Stimulated activated CD8-positive, alpha-beta memory T cell treated with anti-CD3 and anti-CD28 coated beads, Interleukin-7, amount 100 ng/mL, for 4 hours (primary cell): ENCODE data around the gene HOXC13.

Source experiments
- DNase-seq, 2 donors: peaks; one replicate each; pipeline ENCODE4 v3.0.0-alpha.2; 2020; ENCODE audit warnings: low read depth in 2 of 2

HOXC13 gene

DNA sequence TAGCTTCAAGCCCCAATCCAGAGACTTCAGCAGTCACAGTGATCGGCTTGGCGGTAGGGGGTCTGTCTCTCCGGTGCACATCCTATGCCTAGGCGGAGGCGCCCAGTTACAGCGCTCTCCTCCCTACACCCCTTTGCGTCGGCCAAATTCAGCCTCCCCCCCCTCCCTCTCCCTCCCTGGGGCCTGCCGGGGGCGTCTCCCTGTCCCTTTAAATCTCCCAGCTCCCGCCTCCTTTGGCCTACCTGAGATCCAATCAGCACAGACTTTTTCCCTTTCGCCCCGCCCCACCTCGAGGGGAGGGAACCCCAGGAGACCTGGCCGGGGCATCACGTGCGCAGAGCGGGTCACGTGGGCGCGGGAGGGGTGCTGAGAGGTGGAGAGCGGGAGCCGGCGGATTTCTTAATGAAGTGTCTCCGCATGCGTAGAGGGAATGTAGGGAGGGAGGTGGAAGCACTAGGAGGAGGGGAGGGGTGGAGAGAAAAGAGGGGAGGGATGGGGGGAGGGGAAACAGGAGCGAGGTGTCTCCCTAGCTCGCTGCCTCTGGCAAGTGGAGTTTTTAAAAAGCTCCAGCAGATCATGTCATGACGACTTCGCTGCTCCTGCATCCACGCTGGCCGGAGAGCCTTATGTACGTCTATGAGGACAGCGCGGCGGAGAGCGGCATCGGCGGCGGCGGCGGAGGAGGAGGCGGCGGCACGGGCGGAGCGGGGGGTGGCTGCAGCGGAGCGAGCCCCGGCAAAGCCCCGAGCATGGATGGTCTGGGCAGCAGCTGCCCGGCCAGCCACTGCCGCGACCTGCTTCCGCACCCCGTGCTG lies at the start of gene HOXC13:
TSS of gene HOXC13 (plus strand) at position 506 of the 815 bp plus-strand sequence. CDS start at position 582, 76 bp downstream.
- DNase-seq: no peak

GRCh38 chr12:53890081-53890480 lies 48.5 kb upstream of the HOXC13 start:
- no peak for DNase-seq

DNA sequence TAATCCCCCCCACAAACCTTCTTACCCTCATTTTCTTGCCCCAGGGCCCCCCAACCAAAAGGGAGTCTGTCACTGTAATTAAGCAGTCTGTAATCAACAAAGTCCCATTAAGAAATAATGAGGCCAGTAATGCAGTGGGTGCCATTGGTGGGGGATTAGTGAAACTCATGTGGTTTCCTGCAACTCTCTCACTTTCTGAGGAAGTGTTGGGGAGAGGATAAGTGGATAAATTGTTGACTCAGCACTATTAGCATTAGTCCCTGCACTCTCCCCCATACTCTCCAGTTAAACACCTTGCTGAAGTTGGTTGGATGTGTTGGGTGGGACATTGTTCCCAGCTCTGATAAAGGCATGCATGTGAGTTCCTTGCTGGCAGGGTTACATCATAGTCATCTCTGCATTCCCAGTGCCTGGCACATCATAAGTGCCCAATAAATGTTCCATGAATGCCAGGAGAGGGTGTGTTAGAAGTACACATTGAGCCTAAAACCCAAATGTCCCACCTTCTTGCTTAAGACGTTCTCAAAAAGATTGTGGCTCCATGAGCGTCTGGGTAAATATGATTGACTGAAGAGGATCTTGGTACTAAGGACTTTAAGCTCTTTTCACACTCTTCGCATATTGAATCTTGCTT lies 45.8 kb upstream of the HOXC13 start:
- no peak for DNase-seq

DNA sequence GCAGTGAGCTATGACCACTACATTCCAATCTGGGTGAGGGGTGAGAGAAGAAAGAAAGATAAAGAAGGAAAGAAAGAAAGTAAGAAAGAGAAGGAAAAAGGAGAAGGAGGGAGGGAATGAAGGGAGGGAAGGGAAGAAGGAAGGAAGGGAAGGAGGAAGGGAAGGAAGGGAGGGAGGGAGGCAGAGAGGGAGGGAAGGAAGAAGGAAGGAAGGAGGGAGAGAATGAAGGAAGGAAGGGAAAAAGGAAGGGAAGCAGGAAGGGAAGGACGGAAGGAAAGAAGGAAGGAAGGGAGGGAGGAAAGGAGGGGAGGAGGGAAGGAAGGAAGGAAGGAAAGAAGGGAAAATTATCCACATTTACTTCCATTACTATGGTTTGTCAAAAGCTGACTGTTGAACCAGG lies 39.4 kb upstream of the HOXC13 start:
- no peak for DNase-seq

DNA sequence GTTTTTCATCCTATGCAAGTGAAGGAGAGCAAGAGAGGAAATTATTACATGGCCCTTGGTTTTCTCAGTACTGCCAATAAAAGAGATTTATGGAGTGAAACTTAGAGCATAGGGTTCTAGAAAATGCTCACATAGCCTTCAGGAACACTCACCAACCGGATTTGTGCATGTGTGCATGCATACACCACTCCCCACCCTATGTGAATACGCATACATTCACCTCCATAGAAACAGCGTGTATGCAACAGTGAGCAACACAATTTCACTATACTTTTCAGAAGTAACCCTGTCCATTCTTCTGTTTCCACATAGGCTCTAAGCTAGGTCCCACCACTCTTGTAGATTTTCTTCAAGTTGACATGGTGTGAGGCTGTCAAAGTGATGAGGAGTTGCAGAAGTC lies 31.5 kb upstream of the HOXC13 start:
- DNase-seq: no peak

DNA sequence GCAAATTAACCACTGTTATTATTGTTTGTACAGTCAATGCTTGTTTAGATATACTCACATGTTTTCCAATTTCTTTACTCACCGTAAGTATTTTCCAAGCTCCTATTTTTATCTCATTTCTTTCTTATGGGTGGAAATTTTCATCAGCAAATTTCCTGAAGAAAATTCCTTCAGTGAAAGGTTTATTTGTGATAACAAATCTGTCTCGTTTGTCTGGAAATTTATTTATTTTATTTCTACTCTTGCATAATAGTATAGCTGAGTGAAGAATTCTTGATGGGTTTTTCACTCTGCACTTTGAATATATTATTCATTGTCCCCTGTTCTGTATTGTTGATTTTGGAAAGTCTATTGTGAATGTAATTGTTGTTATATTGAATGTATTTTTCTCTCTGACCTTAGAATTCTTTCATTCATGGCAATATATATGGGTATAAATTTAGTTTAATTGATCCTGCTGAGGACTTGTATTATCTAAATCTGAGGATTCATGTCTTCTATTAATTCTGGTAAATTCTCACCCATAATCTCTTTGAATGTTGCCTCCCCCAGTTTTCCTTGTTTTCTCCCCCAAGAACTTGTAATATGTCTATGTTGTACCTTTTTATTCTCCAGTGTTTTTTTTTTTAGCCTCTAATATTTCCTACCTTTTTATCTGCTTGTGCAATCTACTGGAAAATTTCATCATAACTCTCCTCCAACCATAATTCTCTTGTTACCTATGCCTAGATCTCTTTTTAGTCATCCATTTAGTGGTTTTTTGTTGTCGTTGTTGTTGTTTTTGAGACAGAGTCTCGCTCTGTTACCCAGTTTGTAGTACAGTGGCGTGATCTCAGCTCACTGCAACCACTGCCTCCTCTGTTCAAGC lies 21.6 kb upstream of the HOXC13 start:
- no peak for DNase-seq

DNA sequence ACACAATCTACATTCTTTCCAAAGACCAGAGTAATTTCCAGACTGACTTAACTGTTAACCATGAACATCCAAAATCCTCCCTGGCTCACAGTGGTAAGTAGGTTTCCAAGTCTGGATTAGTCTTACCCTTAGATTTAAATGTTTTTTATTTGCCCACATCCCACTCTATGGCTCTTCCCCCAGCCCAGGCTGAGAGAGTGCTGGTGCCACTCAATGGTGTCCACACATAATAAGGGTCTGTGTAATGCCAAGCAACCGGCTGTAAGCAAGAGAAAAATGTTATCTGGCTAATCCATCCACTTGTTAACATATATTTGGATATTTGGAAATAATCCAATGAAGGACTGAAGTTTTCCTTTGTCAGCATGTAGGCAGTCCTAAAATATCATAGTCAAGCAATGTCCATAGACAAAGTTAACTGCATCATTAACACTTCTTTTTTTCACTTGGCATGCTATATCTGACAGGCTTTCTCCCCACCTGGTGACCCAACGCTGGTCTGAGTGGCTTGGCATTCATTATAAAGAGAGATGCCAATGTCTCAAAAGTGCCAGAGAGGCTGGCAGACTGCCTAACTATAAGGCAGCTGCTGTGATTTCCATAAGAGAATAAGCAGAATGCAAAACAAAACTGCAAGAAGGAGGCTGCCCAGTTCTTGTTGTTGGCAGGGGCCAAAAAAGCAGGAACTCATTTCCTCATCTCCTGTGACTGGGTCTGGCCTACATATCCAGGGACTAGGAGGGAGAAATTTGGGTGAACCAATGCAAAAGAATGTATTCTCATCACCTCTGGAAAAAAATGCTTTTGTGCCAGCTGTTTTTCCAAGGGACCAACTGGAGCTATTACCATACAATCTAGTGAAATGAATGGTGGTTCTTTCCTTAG lies 13.9 kb upstream of the HOXC13 start:
- no peak for DNase-seq

GRCh38 chr12:53927220-53928029 lies 11.2 kb upstream of the HOXC13 start:
- DNase-seq: no peak

- DNase-seq: no peak
These were observed 10.4 kb upstream of the HOXC13 start for GRCh38 chr12:53928054-53928835.

DNA sequence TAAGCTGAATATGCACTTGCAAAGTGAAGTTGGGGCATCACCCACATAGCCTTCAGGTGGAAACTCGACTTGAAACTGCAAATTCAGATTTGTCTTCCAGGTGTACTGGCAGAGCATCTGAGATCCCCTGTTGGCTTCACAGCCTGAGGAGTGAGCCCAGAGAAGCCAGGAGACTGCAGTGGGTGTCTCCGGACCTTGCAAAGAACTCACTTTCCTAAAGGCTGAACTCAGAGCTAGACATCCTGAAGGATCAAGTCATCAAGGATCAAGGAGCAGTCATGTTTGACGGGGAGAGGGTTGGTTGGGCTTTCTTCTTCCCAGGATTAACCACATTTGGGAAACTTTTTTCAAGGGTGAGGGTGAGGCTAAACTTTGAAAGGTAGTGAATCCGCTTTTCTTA lies 9.1 kb upstream of the HOXC13 start:
- no peak for DNase-seq

DNA sequence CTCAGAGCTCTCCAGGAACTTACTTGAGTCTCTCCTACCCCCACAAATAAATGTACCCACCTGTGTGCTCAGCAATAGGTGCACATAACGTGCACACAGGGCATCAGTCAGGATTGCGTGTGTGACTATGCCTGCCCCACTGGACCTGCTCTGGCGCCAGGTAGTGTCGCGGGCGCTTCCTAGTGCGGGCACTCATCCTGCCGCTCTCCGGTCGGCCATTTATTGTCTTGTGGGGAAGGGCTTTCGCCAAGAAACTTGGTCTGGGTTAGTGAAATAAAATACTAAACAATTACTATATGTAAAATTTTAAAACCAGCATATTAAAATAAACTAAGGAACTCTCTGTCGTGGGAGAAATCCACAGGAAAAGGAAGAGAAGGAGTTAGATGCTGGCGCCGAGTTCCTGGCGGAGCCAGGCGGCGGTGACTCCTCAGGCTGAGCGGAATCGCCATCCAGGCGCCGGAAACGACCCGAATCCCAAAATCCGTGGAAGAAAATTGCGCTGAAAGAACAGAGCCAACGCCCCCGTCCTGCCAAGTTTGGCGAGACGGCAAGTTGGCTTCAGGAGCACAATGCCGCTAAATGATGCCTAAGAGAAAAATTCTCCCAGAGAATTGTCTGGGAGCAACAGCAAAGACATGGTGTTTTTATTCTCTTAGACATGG lies 7.9 kb upstream of the HOXC13 start:
- DNase-seq: no peak

GRCh38 chr12:53931844-53932581 lies 6.6 kb upstream of the HOXC13 start:
- DNase-seq: no peak

DNA sequence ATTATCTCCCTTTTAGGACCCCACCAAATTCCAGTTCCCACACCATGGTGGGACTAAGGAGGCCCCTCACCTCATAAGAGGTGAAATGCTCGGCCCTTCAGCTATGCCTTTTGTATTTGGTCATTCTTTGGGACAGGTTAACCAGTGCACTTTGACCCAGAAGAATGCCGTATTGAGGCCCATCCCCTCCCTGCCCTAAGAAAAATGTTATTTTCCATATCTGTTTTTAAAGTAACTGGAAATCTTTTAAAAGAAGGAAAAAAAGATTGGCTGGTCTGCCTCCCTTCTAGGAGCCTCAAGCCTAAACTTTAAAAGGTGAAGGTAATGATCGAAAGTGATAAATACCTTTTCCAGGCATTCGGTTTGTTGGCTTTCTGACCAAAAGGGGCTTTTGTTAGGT lies 5.7 kb upstream of the HOXC13 start:
- no peak for DNase-seq

DNA sequence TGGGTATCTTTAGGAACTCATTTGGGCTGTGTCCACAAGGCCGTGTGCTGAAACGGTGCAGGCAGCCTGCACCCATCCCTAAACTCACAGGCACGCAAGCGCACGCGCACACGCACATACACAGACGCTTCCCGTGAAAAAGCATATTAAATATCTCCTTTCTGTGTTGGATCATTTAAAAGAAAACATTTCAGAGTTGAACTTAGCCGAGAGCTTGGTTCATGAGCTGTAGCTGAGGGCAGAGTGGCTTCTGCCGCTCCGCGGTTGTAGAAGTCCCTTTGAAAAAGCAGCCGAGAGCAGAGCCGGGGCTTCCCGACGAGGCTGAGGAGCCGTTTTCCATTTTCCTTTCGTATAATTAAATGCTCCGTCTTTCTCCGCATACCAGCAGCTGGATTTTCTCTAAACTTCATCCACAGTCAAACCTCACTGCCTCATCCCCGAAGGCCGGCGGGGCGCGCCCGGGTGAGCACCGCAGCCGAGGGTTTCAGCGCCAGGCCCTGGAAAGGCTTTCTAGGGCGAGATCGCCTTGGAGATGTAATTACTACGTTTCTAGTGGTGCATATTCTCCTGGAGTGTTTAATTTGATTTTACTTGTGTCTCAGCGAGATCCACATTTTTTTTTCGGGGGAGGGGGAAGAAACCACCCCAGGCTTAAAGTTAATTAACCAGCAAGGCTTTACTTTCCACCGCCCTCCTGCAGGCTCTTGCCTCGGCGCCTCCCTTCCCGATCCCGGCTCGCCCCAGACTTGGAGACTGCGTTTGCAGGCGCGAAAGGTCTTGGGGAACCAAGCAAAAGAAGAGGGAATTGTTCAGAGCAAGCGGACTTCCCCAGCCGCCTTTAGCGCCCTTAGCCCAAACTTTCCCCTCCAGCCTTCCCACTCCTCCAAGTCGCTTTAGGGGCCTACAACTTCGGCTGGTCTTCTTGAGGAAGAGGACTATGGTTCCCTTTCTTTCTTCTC lies 3.0 kb upstream of the HOXC13 start:
- DNase-seq: no peak

- DNase-seq: no peak
These were observed 1.5 kb upstream of the HOXC13 start for GRCh38 chr12:53937099-53937498.

GRCh38 chr12:53937596-53938325 lies 870 bp upstream of the HOXC13 start:
- DNase-seq: no peak
